HG03457 (cell line): Measurements from ENCODE around the gene KLK10.

Source experiments
- ATAC-seq: cut with Tn5 transposase; IDR thresholded peaks from one replicate; pipeline ENCODE4 v1.9.1; 2021; ENCODE audit warnings: moderate number of reproducible peaks; ENCODE audit not compliant: unreplicated experiment

KLK10 gene, protein sequence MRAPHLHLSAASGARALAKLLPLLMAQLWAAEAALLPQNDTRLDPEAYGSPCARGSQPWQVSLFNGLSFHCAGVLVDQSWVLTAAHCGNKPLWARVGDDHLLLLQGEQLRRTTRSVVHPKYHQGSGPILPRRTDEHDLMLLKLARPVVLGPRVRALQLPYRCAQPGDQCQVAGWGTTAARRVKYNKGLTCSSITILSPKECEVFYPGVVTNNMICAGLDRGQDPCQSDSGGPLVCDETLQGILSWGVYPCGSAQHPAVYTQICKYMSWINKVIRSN

DNA sequence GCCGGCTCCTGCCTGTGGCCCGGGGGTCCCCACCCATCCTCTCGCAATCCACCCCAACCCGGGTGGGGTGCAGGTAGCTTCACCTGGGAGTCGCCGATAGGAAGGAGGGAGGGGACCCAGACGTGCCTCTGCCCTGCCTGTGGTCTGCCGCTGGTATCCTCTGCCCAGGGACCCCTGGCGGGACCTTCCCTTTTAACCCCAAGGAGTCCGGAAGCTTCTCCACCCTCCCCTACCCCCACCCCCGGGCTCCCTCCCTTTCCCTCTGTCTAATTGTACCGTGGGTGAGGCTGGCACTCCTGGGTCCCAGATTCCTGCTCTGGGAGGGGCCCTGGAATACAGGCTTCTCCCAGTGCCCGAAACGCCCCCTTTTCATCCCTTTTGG lies at the start of gene KLK10:
Gene KLK10 (minus strand): TSS at position 166 of the 382 bp plus-strand sequence. CDS start 579 bp downstream, outside the sequence.
- no peak for ATAC-seq

DNA sequence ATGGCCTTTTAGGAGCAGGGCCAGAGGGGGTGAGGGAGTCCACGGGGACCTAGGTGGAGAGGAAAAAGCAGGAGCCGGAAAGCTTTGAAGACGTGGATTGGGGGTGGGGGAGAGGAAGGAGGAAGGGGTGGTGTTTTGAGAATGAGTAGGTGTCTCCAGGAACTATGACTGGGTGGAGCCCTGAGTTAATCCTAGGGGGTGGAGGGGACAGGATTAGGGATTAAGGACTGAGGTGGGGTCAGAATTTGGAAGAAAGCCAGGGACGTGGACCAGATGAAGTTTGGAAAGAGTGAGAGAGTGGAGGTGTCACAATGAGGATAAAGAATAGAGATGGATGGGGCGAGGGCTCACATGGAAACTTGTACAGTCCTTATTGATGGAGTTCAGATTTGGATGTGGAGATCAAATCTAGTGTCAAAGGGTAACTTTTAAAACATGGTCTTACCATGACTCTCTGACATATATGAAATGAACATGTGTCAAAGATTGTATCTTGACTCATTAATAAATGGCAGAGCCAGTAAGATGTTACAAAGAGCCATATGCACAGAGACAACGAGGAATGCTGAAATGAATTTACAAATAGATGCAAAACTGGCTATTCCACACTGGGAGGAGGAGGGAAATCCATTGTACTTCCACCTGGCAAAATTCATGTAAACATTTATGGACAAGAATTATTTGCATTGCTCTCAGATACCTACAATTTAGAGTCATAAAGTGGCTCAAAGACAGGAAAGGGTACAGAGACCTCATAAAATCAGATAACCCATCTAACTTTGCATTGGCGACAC lies 47.1 kb upstream of the KLK10 start:
- ATAC-seq = no peak

DNA sequence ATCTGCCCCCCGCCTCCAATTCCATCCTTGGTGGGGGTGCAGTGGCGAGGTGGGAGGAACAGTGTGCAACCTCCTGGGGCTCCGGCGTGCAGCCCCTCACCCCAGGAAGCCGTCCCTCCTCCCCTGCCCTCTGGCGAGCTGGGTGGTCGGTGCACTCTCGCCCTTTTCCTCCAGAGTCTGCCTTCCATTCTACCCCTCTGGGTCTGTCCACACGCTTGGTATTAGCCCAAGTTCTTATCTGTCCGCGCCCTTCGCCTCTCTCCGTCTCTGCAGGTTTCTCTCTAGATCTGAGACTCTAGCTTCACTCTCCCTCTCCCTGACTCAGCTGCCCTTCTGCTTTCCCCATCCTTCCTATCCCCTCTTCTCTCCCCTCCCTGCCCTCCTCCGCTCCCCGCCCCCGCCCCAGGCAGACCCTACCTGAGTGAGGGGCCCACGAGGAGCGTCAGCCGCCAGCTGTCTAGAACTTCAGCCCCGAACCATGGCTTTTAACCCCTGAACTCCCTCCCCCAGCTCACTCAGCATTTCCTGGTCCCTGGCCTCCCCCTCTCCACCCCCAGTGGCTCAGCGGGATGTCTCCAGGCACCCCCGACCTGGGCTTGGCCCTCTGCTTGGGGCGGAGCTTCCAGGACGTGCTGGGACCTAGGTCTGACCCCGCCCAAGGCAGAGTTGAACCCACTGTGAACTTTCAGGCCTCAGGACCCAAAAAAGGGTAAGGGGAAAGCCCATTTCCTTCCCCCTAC lies 45.9 kb upstream of the KLK10 start:
- no peak for ATAC-seq

DNA sequence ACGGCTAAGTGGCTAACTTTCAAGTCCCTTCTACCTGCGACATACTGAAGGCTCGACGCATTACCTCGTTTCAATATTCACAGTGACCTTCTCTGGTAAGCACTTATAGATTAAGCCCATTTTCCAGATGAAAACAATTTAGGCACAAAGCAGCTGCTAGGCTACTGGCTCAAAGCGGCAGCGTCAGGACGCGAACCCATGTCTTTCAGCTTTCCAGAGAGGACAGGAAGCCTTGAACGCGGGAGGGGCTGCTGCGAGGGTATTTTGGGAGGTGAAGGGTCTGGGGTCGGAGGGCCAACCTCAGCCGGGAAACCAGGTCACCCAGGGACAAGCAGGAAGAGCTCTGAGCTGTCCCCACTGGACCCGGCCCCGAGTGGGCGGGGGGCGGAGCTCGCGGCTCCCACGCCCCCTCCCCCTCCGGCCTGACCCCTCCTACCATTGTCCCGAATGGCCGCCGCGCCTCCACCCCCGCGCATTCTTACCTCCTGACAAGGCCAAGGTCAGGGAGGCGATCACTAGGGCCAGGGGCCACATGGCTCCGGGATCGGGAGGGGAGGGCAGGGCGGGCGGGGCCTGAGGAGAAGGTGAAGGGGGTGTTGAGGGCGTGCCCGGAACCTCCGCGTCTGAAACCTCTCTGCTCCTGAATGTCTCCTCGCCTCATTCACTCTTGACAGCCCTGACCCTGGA lies 45.2 kb upstream of the KLK10 start, which contains the start of gene KLK13:
Gene KLK13 (minus strand): TSS at position 559 of the 687 bp plus-strand sequence. CDS start 25 bp downstream, at position 534.
- ATAC-seq = no peak

DNA sequence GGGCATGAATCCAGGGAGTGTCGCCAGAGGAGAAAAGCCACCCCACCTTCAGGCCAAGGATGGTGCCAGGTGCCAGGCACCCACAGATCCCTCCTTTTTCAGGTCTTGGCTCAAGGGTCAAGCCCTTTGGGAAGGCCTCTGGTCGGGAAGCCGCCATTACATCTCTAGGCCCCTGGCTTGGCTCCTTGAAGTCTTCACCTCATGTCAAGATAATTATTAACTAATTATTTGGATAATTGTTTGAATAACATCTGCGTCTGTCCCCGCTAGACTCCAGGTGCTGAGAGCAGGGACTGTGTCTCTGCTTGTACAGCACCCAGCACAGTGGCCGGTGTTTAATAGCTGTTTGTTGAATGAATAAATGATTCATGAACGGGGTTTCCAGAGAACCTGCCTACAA lies 44.2 kb upstream of the KLK10 start:
- no peak for ATAC-seq

DNA sequence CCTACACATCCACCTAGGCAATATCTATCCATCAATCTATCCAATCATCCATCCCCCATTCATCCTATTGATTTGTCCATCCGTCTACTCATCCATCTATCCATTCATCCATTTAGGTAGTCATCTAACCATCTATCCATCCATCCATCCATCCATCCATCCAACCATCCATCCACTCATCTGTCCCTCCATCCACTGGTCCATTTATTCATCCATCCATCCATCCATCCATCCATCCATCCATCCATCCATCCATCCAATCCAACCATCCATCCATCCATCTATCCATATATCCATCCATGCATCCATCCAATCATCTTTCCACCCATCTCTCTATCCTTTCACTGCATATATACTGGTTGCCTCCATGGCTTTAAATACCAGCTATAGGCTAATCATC lies 41.5 kb upstream of the KLK10 start:
- ATAC-seq = no peak

DNA sequence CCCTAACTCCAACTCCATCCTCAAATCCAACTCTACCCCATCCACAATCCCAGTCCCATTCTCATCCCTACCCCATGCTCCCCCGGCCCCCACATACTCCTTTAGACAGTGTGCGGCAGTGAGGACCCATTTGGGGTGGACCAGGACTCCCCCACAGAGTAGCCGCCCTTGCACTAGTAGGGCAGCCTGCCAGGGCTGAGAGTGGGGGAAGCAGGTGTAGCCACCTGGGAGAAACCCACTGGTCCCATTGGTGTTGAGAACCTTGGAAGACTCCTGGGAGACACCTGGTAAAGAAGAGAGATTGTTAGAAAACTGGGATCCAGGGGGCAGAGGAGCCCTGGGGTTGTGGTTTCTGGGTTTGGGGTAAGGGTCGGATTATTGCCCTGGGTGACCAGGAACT lies 40.8 kb upstream of the KLK10 start:
- ATAC-seq = no peak

DNA sequence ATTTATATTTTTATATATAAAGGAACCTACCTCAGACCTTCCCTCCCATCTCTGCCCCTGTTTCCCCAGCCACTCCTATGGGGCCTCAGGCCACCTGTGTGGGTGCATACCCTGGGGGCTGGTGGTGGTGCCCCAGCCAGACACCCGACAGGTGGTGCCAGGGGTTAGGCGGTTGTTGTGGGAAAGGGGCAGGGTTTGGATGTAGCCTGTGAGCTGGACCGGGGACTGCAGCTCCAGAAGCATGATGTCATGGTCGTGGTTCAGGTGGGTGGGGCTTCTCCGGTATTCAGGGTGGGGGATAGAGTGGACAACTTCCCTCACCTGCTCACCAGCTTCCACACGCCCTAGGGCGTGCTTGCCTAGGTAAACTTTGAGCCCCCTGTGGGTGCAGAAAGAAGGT lies 40.2 kb upstream of the KLK10 start:
- no peak for ATAC-seq

DNA sequence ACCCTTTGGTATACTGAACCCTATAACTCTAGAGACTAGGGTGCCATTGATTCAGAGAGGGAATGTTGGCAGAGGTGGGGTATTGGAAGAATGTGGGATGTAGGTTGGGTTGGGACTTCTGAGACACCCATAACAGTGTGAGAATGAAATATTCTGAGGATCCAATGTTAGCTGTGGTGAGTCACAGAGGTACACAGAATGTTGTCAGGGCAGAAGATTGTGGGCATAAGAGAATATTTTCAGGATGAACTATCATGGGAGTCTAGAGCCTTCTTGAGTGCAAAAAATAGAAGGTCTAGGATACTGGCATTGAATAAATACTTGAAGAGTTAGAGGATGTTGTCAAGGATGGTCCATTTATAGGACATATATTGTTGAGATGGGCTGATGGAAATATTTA lies 36.4 kb upstream of the KLK10 start:
- no peak for ATAC-seq

DNA sequence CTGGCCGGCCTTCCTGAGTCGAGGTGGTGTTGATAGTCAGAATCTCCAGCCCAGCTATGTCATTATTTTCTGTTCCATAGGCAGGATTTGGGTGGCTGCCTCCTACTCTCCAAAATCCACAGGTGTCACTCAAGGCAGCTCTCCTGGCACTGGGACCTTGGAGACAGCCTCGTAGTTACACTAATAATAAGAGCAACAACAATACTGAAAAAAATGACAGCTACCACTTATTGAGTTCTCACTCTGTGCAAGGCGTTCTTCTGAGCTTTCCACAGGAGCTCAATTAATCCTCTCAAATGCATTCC lies 27.5 kb upstream of the KLK10 start:
- ATAC-seq = no peak

DNA sequence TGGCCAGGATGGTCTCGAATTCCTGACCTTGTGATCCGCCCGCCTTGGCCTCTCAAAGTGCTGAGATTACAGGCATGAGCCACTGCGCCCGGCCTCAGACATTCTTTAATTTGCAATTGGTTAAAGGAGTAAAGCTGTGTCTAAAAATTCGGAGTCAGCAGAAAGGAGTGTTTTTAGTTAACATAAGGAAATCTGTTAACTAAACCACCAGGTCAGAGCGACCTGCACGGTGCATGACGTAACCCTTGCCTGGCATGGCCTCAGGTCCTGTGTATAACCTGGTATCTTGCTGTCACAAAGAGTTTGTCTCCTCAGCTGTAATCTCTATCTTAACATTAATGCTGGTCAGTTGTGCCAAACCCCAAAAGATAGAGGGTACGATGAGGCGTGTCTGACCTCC lies 24.8 kb upstream of the KLK10 start:
- no peak for ATAC-seq

DNA sequence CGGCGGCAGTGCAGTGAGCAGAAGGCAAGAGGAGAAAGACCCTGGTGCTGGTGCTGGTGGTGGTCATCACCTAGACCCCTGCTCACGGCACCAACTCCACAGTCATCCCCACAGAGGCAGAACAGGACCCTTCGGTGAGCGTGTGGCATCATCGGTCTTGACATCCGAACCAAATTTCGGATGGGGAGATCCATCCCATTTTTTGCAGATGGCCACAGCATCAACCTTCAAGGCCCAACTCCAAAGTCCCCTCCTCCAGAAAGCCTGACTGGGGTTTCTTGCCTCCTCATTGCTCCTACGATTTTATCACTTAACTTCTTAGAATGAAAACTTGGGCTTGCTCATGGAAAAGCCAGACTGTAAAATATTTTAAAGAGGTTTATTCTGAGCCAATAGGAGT lies 24.0 kb upstream of the KLK10 start:
- ATAC-seq = no peak

DNA sequence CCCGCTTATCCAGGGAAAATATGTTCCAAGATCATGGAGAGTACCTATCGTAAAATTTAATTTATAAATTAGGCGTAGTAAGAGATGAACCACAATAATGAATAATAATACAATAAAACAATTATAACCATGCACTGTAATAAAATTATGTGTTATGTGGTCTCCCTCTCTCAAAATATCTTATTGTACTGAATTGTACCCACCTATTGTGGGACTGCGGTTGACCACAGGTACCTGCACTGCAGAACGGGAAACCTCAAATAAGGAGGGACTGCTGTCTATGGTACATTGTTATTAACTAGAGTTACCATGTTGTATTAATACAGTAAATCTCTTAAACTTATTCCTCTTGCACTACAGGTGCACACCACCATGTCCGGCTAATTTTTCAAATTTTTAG lies 20.6 kb upstream of the KLK10 start:
- ATAC-seq = no peak

DNA sequence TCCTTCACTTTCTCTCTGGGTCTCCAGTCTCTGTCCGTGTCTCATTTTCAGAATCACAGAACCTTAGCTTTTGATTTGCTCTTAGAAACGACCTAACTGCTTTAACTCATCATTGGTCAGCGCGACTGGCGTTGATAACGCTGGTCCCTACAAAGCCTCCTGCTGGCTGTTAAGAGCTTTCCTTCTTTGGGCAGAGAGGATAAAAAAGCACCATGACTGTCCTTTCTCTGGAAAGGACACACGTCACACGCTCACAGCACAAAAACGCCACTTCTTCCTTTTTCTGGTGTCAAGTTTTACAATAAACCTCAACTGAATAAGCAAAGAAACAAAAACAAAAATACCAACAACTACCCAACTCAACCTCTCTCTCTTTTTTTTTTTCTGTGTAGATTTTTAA lies 17.0 kb upstream of the KLK10 start:
- ATAC-seq = no peak

DNA sequence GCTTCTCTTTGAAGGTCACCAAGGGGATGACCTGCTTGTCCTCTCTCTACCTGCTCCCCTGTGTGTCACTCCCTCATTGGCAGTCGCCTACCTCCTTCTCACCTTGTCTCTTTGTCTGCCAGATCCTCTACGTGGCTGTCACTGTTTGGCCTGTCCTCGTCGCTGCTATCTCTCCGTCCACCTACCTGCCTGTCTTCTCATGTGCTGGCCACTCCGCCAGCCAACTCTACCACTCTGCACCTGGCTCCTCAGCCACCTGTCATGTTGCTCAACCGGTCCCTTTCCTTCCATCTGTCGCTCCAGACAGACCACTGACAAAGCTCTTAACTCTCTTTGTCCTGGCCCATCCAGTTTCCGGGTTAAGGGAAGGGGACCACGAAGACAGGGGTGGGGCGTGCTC lies 15.2 kb upstream of the KLK10 start, which contains the start of gene KLK12:
Gene KLK12 (minus strand): TSS at position 299 of the 400 bp plus-strand sequence. CDS start 381 bp downstream, outside the sequence.
- ATAC-seq = no peak

DNA sequence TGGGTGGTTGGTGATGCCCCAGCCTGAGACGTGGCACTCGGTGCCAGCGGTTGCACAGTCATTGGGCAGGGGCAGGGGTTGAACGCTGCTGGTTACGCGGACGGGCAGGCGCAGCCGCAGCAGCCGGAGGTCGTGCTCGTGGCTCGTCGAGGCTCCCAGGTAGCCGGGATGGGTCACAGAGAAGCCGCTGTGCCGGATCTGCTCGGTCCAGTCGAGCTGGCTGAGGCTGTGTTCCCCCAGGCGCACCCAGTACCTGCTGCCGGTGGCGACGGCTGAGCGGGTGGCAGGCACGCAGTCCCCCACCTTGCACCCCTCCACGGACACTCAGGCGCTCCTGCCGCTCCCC lies 12.3 kb upstream of the KLK10 start:
- ATAC-seq = no peak

DNA sequence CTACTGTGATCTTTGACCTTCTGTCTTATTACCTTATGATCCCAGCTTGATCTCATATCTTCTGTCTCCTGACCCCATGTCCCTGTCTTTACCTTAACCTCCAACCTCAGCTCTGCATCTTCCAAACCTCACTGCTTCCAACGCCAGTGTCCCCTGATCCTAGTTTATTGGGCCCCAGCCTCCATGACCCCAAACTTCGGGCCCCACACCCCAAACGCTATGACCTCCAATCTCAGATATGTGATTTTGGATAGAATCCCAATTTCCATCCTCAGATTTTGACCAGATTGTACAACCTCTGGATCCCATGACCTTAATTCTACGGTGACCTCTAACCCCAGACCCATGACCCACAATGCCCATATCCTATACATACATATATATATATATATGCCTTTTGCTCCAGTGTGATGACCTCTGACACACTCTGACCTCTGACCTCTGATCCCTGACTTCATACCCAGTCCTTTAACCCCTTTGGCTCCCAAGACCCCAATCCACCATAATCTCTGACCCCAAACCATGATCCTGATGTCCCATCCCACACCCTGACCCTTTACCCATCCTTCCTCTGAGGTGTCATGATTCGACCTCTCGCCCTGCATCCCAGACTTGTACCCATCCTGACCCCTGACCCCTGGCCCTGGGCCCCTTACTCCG lies 11.8 kb upstream of the KLK10 start:
- no peak for ATAC-seq

DNA sequence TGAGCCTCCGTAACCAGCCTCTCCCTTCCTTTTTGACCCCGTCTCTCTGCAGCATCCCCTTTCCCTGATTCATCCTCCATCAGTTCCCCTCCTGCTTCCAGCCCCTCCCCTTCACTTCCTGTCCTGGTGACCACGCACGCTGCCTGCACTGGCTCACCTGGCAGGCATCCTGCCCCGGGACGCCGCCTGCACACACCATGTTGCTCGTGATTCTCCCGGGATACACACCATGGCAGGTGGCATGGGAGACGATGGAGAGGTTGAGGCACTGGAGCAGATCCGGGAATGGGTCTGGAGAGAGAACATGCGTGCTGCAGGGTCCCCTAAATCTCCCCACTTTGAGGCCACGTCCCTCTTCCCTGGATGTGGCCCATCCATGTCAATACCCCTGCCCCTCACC lies 11.1 kb upstream of the KLK10 start:
- ATAC-seq = no peak

DNA sequence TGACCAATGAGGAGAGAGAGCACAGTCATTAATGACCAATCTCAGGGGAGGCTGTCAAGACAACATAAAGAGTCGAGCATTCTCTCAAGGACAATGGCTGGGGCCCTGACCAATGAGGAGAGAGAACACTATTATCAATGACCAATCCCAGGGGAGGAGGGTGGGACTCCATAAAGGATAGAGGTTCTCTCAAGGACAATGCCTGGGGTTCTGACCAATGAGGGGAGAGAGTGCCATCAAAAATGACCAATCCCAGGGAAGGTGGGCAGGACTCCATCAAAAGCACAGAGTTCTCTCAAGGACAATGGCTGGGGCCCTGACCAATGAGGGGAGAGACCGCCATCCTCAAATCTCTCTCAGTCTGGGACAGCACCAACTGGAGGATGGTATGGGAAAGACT lies 10.2 kb upstream of the KLK10 start:
- no peak for ATAC-seq

DNA sequence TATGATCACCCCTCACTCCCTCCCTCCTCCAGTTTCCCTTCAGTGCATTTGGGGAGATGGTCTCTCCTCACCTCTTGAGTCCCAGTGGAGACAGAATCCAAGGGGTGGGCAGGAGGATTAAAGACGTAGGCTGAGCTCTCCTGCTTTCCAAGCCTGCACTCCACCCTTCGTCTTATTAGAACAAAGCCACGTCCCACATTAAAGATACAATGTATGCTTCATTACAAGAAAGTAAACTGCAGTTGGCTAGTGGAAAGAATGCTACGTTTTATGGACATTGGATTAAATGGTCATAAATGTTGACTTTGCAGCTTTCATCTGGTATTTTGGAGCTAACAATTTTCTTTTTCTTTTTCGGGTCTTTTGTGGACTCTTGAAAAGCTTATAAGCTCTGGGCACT lies 8.4 kb upstream of the KLK10 start:
- ATAC-seq = no peak
